Measurements from ENCODE around the gene DIRAS3.
"Not testable (repeated sequence)": the region's sequence is repeated elsewhere in the genome, so short reads cannot be mapped to it uniquely, and the experiment has no call there.

Gene DIRAS3

DNA sequence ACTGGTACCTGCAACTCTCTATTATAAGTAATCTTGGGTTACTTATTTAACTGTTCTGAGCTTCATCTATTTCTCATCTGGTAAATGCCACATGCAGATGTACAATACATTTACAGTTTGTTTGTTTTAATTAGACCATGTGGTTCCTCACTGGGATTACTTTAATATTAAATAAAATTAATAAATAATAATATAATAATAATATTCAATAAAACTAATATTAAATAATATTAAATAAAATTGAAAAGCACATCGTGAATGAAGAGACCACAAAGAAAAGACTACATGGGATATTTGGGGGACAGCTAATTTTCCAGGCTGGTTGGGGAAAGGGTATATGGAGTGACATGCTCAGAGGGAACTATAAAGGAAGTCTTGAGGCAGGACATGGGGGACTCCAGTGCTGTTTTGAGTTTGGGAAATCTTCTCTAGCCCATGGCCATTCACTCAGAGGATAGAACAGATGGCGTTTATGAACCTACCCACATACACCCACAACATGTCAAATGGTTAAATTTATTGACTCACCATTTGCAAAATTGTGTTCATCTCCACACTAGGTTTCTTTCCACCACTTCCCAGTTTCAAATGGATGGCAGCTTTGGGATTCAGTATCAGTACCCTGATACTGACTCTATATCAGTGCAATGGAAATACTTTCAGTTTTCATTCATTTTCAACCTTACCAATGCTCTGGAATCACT lies 25.6 kb downstream of the DIRAS3 start:
- no peak for DNase-seq (ENCODE audit: low spot score)

DNA sequence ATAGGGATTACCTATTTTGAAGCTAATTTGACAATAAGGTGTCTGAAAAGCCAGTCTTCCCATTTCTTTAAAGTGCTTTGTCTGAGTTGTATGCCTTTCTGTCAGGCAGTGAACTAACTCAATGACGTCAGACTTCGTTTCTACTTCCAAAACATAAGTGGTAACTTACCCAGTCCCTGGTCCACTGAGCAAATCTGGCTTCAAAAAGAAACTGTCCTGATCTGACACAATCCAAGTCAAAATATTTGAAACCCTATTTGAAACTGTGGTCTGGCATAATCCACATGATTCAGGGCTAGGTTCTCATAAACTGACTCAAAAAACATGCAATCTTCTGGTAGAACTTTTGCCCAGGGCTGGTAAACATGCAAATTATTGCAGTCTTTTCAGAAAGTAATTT lies 34.0 kb downstream of the DIRAS3 start:
- DNase-seq (ENCODE audit: low spot score), result no peak

DNA sequence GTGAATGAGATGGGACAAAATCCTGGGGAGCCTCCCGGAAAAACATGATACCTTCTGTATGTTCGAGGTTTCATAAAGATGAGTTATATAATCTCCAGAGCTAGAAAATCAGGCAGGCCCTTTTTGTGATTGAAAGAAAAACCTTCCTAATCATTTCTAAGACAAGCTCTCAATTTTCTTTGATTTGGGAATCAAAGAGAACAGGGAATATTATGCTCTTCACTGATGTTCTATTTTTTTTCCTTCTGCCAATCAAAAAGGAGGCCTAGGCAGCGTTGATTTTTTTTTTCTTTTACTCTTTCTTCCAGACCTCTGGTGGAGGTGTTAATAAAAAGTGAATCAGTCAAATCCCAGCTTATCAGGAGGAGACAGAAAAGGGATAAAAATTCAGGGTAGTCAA lies 34.5 kb downstream of the DIRAS3 start:
- no peak for DNase-seq (ENCODE audit: low spot score)

DNA sequence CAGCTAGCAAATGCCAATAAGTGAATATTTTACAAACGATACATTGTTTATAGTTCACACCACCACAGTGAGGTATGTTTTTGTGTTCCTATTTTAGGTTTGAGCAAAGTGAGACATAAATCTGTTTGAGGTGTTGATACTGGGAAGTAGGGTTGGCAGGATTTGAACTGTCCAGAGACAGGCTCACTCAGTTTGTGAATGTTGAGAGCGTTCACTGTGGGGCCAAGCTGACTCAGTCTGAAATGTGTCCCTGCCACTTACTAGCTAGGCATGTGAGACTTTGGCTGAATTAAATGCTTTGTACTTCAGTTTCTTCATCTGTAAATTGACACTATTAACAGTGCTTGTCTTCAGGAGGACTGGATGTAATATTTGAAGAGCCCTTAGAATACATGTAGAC lies 35.1 kb downstream of the DIRAS3 start:
- DNase-seq (ENCODE audit: low spot score), result no peak

DNA sequence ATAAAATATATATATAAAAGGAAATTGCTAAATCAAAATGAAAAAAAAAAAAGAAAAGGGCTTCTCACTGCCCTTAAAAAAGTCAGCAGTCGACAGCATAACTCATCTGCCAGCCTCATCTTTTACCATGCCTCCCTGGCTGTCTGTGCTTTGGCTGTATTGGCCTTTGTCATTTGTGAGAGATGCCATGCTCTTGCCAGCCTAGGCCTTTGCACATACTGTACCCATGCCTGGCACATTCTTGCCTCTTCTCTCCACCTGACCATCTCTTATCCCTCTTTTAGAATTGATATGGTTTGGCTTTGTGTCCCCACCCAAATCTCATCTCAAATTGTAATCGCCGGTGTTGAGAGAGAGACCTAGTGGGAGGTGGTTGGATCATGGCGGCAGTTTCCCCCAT lies 37.1 kb downstream of the DIRAS3 start:
- no peak for DNase-seq (ENCODE audit: low spot score)

DNA sequence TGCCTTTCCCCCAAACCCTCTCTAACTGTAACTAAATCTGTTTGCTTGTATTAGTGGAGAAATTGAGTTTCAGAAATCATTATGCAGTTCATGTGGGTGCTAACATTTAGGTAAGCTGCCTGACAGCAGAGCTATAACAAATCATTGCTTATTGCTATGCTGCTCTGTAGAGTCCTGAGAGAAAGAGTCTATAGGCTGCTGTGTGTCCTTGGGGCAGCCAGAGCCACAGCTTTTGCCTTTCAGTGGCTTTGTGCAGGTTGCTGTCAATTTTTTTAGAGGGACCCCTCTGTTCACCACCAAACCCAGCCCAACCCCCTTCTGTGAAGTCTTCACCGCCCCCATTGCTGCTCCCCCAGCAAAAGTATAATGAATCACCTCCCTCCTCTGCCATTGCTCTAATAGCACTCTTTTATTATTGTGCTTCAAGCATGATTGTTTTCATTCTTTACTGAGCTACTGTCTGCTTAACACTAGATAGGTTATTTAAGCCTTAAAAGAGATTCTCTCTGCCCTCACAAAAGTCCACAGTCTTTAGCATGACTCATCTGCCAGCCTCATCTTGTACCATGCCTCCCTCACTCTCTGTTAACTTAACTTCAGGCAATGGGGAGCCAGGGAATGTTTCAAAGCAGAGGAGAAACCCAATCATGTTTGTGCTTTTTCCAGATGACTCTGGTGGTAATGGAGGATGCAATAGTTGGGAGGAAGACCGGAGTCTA lies 38.6 kb downstream of the DIRAS3 start:
- no peak for DNase-seq (ENCODE audit: low spot score)

DNA sequence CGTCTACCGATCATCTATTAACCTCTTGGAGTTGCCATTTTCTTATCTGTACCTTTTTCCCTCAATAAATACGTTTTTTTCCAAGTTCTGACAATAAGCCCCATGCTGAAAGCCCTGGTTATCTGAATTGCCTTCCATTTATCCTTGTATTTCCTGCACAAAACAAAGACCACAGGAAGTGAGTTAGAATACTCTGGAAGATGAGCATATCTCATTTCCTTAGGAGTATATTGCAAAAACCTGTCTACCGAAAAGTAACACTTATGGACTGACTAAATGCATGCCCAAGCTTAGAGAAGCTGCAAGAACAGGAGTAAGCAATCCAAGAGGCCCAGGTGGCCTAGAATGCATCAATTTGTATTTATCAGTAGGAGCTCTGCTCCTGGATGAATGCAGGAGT lies 39.9 kb downstream of the DIRAS3 start:
- no peak for DNase-seq (ENCODE audit: low spot score)

DNA sequence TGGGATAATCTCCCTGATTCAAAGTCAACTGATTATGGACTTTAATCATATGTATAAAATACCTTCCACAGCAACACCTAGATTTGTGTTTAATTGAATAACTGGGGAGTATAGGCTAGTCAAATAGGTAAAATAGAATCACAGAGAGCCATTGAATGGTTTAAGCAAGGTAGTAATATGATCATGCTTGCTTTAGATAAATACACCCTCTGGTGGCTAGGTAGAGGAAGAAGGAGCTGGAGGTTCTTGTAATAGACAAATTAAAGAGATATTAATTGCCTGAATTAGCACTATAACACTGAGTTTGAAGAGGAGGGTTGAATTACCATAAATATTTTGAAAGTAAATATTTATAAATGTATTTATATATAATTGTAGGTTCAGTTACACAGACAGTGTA lies 40.3 kb downstream of the DIRAS3 start:
- DNase-seq (ENCODE audit: low spot score), result no peak

DNA sequence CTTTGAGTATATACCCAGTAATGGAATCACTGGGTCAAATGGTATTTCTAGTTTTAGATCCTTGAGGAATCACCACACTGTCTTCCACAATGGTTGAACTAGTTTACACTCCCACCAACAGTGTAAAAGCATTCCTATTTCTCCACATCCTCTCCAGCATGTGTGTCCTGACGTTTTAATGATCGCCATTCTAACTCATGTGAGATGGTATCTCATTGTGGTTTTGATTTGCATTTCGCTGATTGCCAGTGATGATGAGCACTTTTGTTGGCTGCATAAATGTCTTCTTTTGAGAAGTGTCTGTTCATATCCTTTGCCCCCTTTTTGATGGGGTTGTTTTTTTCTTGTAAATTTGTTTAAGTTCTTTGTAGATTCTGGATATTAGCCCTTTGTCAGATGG lies 46.8 kb downstream of the DIRAS3 start:
- not testable (repeated sequence) for DNase-seq (ENCODE audit: low spot score)

DNA sequence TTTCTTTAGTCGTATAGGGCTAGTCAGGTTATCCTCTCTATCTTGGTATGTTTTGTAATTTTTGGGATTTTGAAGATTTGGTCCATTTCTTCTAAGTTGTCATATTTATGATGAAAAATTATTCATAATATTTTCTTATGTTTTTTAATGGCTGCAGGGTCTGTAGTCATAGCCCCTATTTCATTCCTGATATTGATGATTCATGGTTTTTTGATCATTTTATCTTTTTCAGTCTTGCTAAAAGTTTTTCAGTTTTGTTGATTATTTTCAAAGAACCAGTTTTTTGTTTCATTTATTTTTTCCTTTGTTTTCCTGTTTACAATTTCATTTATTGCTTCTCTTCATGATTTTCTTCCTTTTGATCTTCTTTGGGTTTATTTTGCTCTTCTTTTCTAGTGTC lies 50.2 kb downstream of the DIRAS3 start:
- no peak for DNase-seq (ENCODE audit: low spot score)

DNA sequence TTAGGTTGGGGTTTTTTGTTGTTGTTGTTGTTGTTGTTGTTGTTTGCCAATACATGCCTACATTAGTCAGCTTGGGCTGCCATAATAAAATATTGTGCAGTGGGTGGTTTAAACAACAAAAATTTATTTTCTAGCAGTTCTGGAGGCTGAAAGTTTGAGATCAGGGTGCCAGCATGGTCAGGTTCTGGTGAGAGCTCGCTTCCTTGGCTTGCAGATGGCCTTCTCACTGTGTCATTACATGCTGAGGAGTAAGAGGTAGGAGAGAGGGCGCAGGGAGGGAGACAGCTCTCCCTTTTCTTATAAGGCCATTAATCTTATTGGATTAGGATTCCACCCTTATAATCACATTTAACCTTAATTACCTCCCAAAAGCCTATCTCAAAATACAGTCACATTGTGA lies 52.7 kb downstream of the DIRAS3 start:
- DNase-seq (ENCODE audit: low spot score), result no peak

Measured in germinal center (tissue), 1 donor.